Epithelial cell of esophagus (primary cell): Measurements from ENCODE around the gene IPO4.

Source experiments
- DNase-seq: peaks from one replicate; pipeline ENCODE4 v3.0.0; 2010; ENCODE audit warnings: low read depth
- H3K4me3 ChIP-seq: 2 replicates; pipeline ENCODE4 v1.5.1; 2011; ENCODE audit warnings: mild to moderate bottlenecking, low read length, control low read depth
- TF ChIP-seq, protein P1 (sequence below): IDR thresholded peaks from 2 replicates; pipeline ENCODE4 v1.5.1; 2011; ENCODE audit warnings: low read depth, mild to moderate bottlenecking, low read length, control low read depth, inconsistent platforms; ENCODE audit not compliant: insufficient read depth; ENCODE audit errors: missing control alignments

The IPO4 gene

DNA sequence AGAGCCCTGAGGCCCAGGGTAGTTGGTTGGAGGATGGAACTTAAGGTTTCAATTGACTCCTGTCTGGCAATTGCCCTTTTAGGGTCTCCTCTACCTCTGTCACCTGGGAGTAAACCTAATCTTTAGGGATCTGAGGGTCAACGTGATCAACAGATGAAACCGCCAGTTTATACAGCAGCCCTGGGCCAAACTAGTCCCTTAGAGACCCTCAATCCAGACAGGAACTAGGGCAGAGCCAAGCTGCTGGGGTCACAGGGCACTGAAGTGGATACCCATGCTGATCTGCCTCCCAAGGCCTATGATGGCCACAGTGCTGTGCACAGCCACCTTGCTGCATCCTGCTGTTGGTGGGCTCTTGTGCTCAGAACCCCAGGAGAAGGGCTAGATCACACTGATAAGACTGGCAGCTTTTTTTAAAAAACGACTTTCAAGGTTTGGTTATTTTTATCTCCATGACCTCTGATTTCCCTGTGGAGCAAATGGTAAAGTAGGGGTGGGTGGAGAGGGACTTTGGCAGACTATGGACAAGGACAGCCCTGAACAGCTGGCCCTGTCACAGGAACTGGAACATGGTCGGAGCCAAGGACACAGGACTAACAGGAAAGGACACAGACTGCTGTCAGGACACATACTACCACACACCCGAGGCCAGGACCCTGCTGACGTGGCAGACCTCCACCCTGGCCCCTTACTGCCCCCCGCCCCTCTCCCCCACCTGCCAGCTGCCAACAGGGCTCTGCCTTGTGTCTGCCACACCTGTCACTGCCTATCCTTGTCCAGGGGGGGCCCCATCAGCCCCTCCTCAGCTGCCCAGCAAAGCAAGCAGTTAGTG lies 57.7 kb downstream of the IPO4 start:
- DNase-seq: no peak
- TF ChIP-seq, protein P1, sequence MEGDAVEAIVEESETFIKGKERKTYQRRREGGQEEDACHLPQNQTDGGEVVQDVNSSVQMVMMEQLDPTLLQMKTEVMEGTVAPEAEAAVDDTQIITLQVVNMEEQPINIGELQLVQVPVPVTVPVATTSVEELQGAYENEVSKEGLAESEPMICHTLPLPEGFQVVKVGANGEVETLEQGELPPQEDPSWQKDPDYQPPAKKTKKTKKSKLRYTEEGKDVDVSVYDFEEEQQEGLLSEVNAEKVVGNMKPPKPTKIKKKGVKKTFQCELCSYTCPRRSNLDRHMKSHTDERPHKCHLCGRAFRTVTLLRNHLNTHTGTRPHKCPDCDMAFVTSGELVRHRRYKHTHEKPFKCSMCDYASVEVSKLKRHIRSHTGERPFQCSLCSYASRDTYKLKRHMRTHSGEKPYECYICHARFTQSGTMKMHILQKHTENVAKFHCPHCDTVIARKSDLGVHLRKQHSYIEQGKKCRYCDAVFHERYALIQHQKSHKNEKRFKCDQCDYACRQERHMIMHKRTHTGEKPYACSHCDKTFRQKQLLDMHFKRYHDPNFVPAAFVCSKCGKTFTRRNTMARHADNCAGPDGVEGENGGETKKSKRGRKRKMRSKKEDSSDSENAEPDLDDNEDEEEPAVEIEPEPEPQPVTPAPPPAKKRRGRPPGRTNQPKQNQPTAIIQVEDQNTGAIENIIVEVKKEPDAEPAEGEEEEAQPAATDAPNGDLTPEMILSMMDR: no peak

DNA sequence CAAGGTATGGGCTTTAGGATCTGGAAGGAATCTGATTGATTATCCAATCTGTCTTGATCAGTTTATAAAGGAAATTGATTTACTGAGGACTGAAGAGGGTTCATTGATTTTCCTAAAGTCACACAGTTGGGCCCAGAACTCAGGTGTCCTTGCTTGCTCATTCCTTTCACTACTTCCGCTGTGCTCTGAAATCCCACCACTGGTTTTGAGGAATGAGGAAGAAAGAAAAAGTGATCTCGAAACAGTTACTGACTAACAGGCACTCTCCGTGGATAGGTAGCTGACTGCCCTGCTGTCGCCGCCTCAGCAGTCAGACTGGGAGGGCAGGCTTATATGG lies 58.3 kb downstream of the IPO4 start, which contains the start of gene FITM1:
Gene FITM1, plus strand, starts transcription at position 280 of the 337 bp plus-strand sequence. CDS start 905 bp downstream, outside the sequence.
- no peak within 1 kb of the TSS for H3K4me3 ChIP-seq
- TF ChIP-seq, protein P1: no peak
- no peak for DNase-seq

More for the DNA sequence above, 57.7 kb downstream of the IPO4 start:
- no peak overlapping the region for H3K4me3 ChIP-seq
